Neuronal stem cell (in vitro differentiated cells): ENCODE results near the gene GALNT16.
A peak's percentile ranks its signal among the peaks of the same experiment; 100 is the strongest.

Source experiments
- DNase-seq: peaks from one replicate; pipeline ENCODE4 v3.0.0-alpha.2; 2013; ENCODE audit warnings: low spot score
- H2AFZ ChIP-seq: one replicate; pipeline ENCODE4 v1.6.1; 2013; ENCODE audit warnings: mild to moderate bottlenecking, low read length, inconsistent platforms
- H2AK5ac ChIP-seq: 2 replicates; pipeline ENCODE4 v1.6.1; 2013; ENCODE audit warnings: low read depth, mild to moderate bottlenecking, inconsistent platforms, low read length, moderate library complexity, mixed read lengths
- H2BK120ac ChIP-seq: 2 replicates; pipeline ENCODE4 v1.6.1; 2013; ENCODE audit warnings: low read depth, mild to moderate bottlenecking, inconsistent platforms, low read length, moderate library complexity, mixed read lengths
- H2BK12ac ChIP-seq: one replicate; pipeline ENCODE4 v1.6.1; 2013; ENCODE audit warnings: low read length, inconsistent platforms
- H2BK15ac ChIP-seq: 2 replicates; pipeline ENCODE4 v1.6.1; 2013; ENCODE audit warnings: mild to moderate bottlenecking, low read length, inconsistent platforms, mixed read lengths
- H2BK5ac ChIP-seq: one replicate; pipeline ENCODE4 v1.6.1; 2013; ENCODE audit warnings: inconsistent platforms, mild to moderate bottlenecking, low read length, moderate library complexity
- H3K14ac ChIP-seq: one replicate; pipeline ENCODE4 v1.6.1; 2013; ENCODE audit warnings: low read length, inconsistent platforms
- H3K18ac ChIP-seq: 2 replicates; pipeline ENCODE4 v1.6.1; 2013; ENCODE audit warnings: low read length, inconsistent platforms
- H3K23ac ChIP-seq: 2 replicates; pipeline ENCODE4 v1.6.1; 2013; ENCODE audit warnings: low read depth, mild to moderate bottlenecking, mixed read lengths, low read length, inconsistent platforms; ENCODE audit not compliant: poor library complexity
- H3K27ac ChIP-seq: replicated peaks from 3 replicates; pipeline ENCODE4 v1.5.1; 2013; ENCODE audit warnings: low read length, inconsistent platforms
- H3K27me3 ChIP-seq, 3 experiments: 2 replicates each; pipeline ENCODE4 v1.6.1; 2013; ENCODE audit warnings: low read length in 3 of 3, mild to moderate bottlenecking in 2 of 3, inconsistent platforms in 1 of 3, low read depth in 1 of 3, mixed read lengths in 1 of 3, moderate library complexity in 1 of 3; ENCODE audit not compliant: control insufficient read depth in 3 of 3, insufficient read depth in 3 of 3
- H3K36me3 ChIP-seq, 2 donors: replicated peaks in 1 of 2; 2 replicates each; pipeline ENCODE4 v1.6.1; 2013; ENCODE audit warnings: low read length in 2 of 2; ENCODE audit not compliant: control insufficient read depth in 2 of 2, insufficient read depth in 2 of 2
- H3K4ac ChIP-seq: 2 replicates; pipeline ENCODE4 v1.6.1; 2013; ENCODE audit warnings: inconsistent platforms, mild to moderate bottlenecking, low read length, moderate library complexity
- H3K4me1 ChIP-seq, 2 donors: 1 replicate in 1 of 2; 2 replicates in 1 of 2; pipeline ENCODE4 v1.6.1; 2013; ENCODE audit warnings: low read length in 2 of 2, low read depth in 1 of 2; ENCODE audit not compliant: control insufficient read depth in 2 of 2, insufficient read depth in 1 of 2
- H3K4me2 ChIP-seq: one replicate; pipeline ENCODE4 v1.6.1; 2013; ENCODE audit warnings: mild to moderate bottlenecking, low read length, inconsistent platforms; ENCODE audit not compliant: insufficient read depth, poor library complexity, severe bottlenecking
- H3K4me3 ChIP-seq, 2 donors: 2 replicates each; pipeline ENCODE4 v1.5.1; 2013; ENCODE audit warnings: low read length in 2 of 2, mild to moderate bottlenecking in 2 of 2, inconsistent platforms in 1 of 2, moderate library complexity in 1 of 2
- H3K79me1 ChIP-seq: one replicate; pipeline ENCODE4 v1.6.1; 2013; ENCODE audit warnings: low read depth, mild to moderate bottlenecking, inconsistent platforms, low read length, moderate library complexity
- H3K9ac ChIP-seq: one replicate; pipeline ENCODE4 v1.6.1; 2013; ENCODE audit warnings: mild to moderate bottlenecking, low read depth, low read length, inconsistent platforms; ENCODE audit not compliant: poor library complexity
- H3K9me3 ChIP-seq, 2 donors: replicated peaks in 1 of 2; 2 replicates each; pipeline versions ENCODE3 to v1.6.1; 2013; ENCODE audit warnings: low read length in 2 of 2, mild to moderate bottlenecking in 2 of 2, inconsistent platforms in 1 of 2, low read depth in 1 of 2, mixed read lengths in 1 of 2, moderate library complexity in 1 of 2; ENCODE audit not compliant: control insufficient read depth in 2 of 2, insufficient read depth in 1 of 2
- H4K8ac ChIP-seq: one replicate; pipeline ENCODE4 v1.6.1; 2013; ENCODE audit warnings: low read depth, mild to moderate bottlenecking, inconsistent platforms, low read length, moderate library complexity
- H4K91ac ChIP-seq: one replicate; pipeline ENCODE4 v1.6.1; 2013; ENCODE audit warnings: low read length, low read depth, mild to moderate bottlenecking, inconsistent platforms; ENCODE audit not compliant: poor library complexity
- WGBS, 2 donors: extraction: QIAGEN DNeasy Blood & Tissue Kit; methylation state at CpG; one replicate each; pipeline ENCODE4 v1.1.7; 2013; ENCODE audit warnings: missing lambda C conversion rate in 2 of 2, mixed read lengths in 1 of 2; ENCODE audit not compliant: insufficient read length in 2 of 2, insufficient replicate concordance in 1 of 2; ENCODE audit errors: extremely low coverage in 2 of 2; 5-methylcytosine and 5-hydroxymethylcytosine counted together

Gene GALNT16

GRCh38 chr14:69325646-69326265 lies 65.8 kb downstream of the GALNT16 start:
- no peak overlapping the region for H4K91ac ChIP-seq
- no peak overlapping the region for H2BK15ac ChIP-seq
- no peak for DNase-seq
- no peak overlapping the region for H3K4ac ChIP-seq
- no peak overlapping the region for H3K9ac ChIP-seq
- H3K4me3 ChIP-seq = no peak overlapping the region
- no peak overlapping the region for H3K27ac ChIP-seq
- H2BK12ac ChIP-seq = no peak overlapping the region
- H2AFZ ChIP-seq = no peak overlapping the region
- no peak overlapping the region for H2BK120ac ChIP-seq
- H3K18ac ChIP-seq = no peak overlapping the region
- H4K8ac ChIP-seq = no peak overlapping the region
- peaks cover 2 to 53% of the 10 kb centered on the region in 2 donors for H3K36me3 ChIP-seq
- no peaks in the 10 kb centered on the region for H3K9me3 ChIP-seq
- no peaks in the 10 kb centered on the region for H3K27me3 ChIP-seq
- H3K79me1 ChIP-seq = no peaks in the 10 kb centered on the region
- no peak overlapping the region for H3K23ac ChIP-seq
- H3K4me2 ChIP-seq = no peak overlapping the region
- peaks cover 7 to 11% of the 10 kb centered on the region in 2 donors for H3K4me1 ChIP-seq
- H2BK5ac ChIP-seq = no peak overlapping the region
- no peak overlapping the region for H2AK5ac ChIP-seq
- no peak overlapping the region for H3K14ac ChIP-seq
- WGBS, 2 donors = no CpG with 5 or more reads among the region's 7 CpGs

- no peaks in the 10 kb centered on the region for H3K79me1 ChIP-seq
- WGBS, 2 donors = no CpG with 5 or more reads among the region's 6 CpGs
- peak overlapping the region; percentile 6 for H3K18ac ChIP-seq
- H3K4me3 ChIP-seq = no peak overlapping the region
- no peak for DNase-seq
- no peak overlapping the region for H2BK5ac ChIP-seq
- H2BK12ac ChIP-seq = no peak overlapping the region
- H3K23ac ChIP-seq = no peak overlapping the region
- H3K9me3 ChIP-seq = no peaks in the 10 kb centered on the region
- H3K4me1 ChIP-seq = peaks cover 7 to 11% of the 10 kb centered on the region in 2 donors
- no peak overlapping the region for H4K91ac ChIP-seq
- no peak overlapping the region for H3K27ac ChIP-seq
- H2AFZ ChIP-seq = no peak overlapping the region
- H3K27me3 ChIP-seq = no peaks in the 10 kb centered on the region
- H2AK5ac ChIP-seq = no peak overlapping the region
- H2BK120ac ChIP-seq = no peak overlapping the region
- H3K9ac ChIP-seq = no peak overlapping the region
- no peak overlapping the region for H3K14ac ChIP-seq
- no peak overlapping the region for H2BK15ac ChIP-seq
- H3K36me3 ChIP-seq = peaks cover 2 to 52% of the 10 kb centered on the region in 2 donors
- H3K4ac ChIP-seq = peak overlapping the region; percentile 18
- H3K4me2 ChIP-seq = no peak overlapping the region
- no peak overlapping the region for H4K8ac ChIP-seq
Observed at GRCh38 chr14:69326611-69327010, 66.7 kb downstream of the GALNT16 start.

- H3K4me1 ChIP-seq = peaks cover 7 to 11% of the 10 kb centered on the region in 2 donors
- H3K36me3 ChIP-seq = peaks cover 2 to 54% of the 10 kb centered on the region in 2 donors
- H3K4me2 ChIP-seq = no peak overlapping the region
- DNase-seq = no peak
- no peaks in the 10 kb centered on the region for H3K27me3 ChIP-seq
- H2BK5ac ChIP-seq = peak overlapping the region; percentile 62
- H2AFZ ChIP-seq = no peak overlapping the region
- no peak overlapping the region for H3K27ac ChIP-seq
- H3K4me3 ChIP-seq = no peak overlapping the region
- no peaks in the 10 kb centered on the region for H3K79me1 ChIP-seq
- H3K4ac ChIP-seq = no peak overlapping the region
- no peak overlapping the region for H2BK120ac ChIP-seq
- H2BK12ac ChIP-seq = no peak overlapping the region
- H2BK15ac ChIP-seq = no peak overlapping the region
- no peak overlapping the region for H3K9ac ChIP-seq
- peak overlapping the region; percentile 68 for H3K18ac ChIP-seq
- H3K23ac ChIP-seq = no peak overlapping the region
- no peak overlapping the region for H2AK5ac ChIP-seq
- H3K9me3 ChIP-seq = no peaks in the 10 kb centered on the region
- H4K91ac ChIP-seq = no peak overlapping the region
- H3K14ac ChIP-seq = no peak overlapping the region
- H4K8ac ChIP-seq = no peak overlapping the region
- no CpG with 5 or more reads among the region's 5 CpGs for WGBS, 2 donors
Observed at GRCh38 chr14:69327507-69327906, 67.5 kb downstream of the GALNT16 start.

- no peak overlapping the region for H3K4ac ChIP-seq
- no peaks in the 10 kb centered on the region for H3K9me3 ChIP-seq
- H2AK5ac ChIP-seq = no peak overlapping the region
- H4K91ac ChIP-seq = no peak overlapping the region
- H3K36me3 ChIP-seq = peaks cover 2 to 59% of the 10 kb centered on the region in 2 donors
- no peak overlapping the region for H2BK120ac ChIP-seq
- no peak overlapping the region for H3K4me2 ChIP-seq
- H3K4me3 ChIP-seq = no peak overlapping the region
- no peak overlapping the region for H2BK5ac ChIP-seq
- H3K23ac ChIP-seq = no peak overlapping the region
- H3K79me1 ChIP-seq = no peaks in the 10 kb centered on the region
- H3K18ac ChIP-seq = peak overlapping the region; percentile 54
- no peaks in the 10 kb centered on the region for H3K27me3 ChIP-seq
- no peak overlapping the region for H3K14ac ChIP-seq
- no peak for DNase-seq
- no peak overlapping the region for H2AFZ ChIP-seq
- no peak overlapping the region for H3K27ac ChIP-seq
- H4K8ac ChIP-seq = peak overlapping the region; percentile 55
- no peak overlapping the region for H3K9ac ChIP-seq
- H3K4me1 ChIP-seq = peaks cover 7 to 11% of the 10 kb centered on the region in 2 donors
- H2BK12ac ChIP-seq = no peak overlapping the region
- no CpG with 5 or more reads among the region's 15 CpGs for WGBS, 2 donors
- H2BK15ac ChIP-seq = no peak overlapping the region
Observed at GRCh38 chr14:69328317-69328716, 68.4 kb downstream of the GALNT16 start.
